ENCODE results near the gene NAALADL2. TPM values are rescaled to one million over a fixed set of nuclear protein-coding genes. Genes with fewer than 3 reads are reported as not detected.

The NAALADL2 gene
- total RNA-seq, 1 experiment from 2014 or later: 12.8 TPM

GRCh38 chr3:175748087-175748730 is 889.1 kb downstream of the NAALADL2 start:
- Histone ChIP-seq H3K79me2 (ENCODE audit: low read depth) (no peaks in the 10 kb centered on the region), H3K9me2 (ENCODE audit: insufficient read depth) (no peaks in the 10 kb centered on the region), H3K4me2 (peak overlapping the region; percentile 7; the same call in 1 of the 2 replicates), H3K27ac (peak overlapping the region; percentile 10; the same call in 1 of the 2 replicates), H3K27me3 (ENCODE audit: insufficient read depth, low read depth) (no peaks in the 10 kb centered on the region), H3K4me3 (no peak overlapping the region), H3F3A (ENCODE audit: insufficient read depth, low read depth) (peaks cover 7% of the 10 kb centered on the region), H4K20me1 (ENCODE audit: insufficient read depth) (no peaks in the 10 kb centered on the region), H2AFZ (no peak overlapping the region), H3K4me1 (replicated peaks; ENCODE audit: insufficient read depth) (peaks cover 28% of the 10 kb centered on the region), H3K36me3 (ENCODE audit: low read depth) (no peaks in the 10 kb centered on the region), H3K9me3 (ENCODE audit: insufficient read depth, low read depth) (peaks cover 11% of the 10 kb centered on the region; the same call in 1 of the 2 replicates)
- CTCF ChIA-PET: interaction anchor here (0.7 kb wide), 1 partner anchor 1925 kb away, joined by 5 read pairs; no protein-coding TSS in a partner anchor
- intact Hi-C loops (cut with micrococcal nuclease; ENCODE audit: unreplicated experiment): loop anchor here (10.0 kb wide), 2 partner anchors 793 to 893 kb away; partner anchors contain the start of gene NAALADL2
- POLR2A ChIA-PET (ENCODE audit: unreplicated experiment): interaction anchor here (0.5 kb wide), 1 partner anchor 555 kb away, joined by 7 read pairs; no protein-coding TSS in a partner anchor
- DNase-seq: peak in 1 of 2 experiments; percentile 87
- TF ChIP-seq CTCF (conservative IDR thresholded peaks at IDR 0.05): no peak
- no peak for TF ChIP-seq EZH2 (IDR thresholded peaks at IDR 0.05; ENCODE audit: low read depth)
- no TSS peak for BruUV-seq (replicated peaks)

DNA sequence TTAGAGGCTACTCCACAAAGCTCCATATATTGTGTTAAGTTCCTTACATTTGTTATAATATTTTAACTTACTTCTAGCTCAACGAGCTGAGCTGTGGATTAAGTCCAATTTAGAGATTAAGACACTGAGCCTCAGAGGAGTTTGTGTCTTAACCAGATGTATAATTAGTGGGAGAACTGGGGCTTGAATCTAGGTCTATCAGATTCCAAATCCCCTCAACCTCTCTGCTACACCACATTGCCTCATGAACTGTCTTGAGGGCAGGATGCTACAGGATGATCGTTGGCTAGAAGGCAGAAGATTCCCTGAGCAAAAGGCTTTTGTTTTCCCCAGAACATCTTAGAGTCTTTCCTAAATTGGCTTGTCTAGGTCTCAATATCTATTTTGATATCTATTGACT is 890.8 kb downstream of the NAALADL2 start:
- intact Hi-C loops (cut with micrococcal nuclease; ENCODE audit: unreplicated experiment): loop anchor here (10.0 kb wide), 2 partner anchors 795 to 895 kb away; partner anchors contain the start of gene NAALADL2
- no peak overlapping the region for H3K4me3 ChIP-seq
- no peak overlapping the region for H3K4me2 ChIP-seq
- ChIA-PET POLR2A (ENCODE audit: unreplicated experiment) (interaction anchor here (0.6 kb wide), 1 partner anchor 359 kb away, joined by 5 read pairs; no protein-coding TSS in a partner anchor), CTCF (interaction anchor here (0.6 kb wide), 2 partner anchors 140 to 423 kb away, joined by 7 to 8 read pairs; no protein-coding TSS in a partner anchor)
- H3K9me2 ChIP-seq (ENCODE audit: insufficient read depth): no peaks in the 10 kb centered on the region
- no peaks in the 10 kb centered on the region for H3K79me2 ChIP-seq (ENCODE audit: low read depth)
- H2AFZ ChIP-seq: no peak overlapping the region
- no peak overlapping the region for H3K27ac ChIP-seq
- H3F3A ChIP-seq (ENCODE audit: insufficient read depth, low read depth): peaks cover 7% of the 10 kb centered on the region
- no peak for TF ChIP-seq CTCF (conservative IDR thresholded peaks at IDR 0.05)
- TF ChIP-seq EZH2 (IDR thresholded peaks at IDR 0.05; ENCODE audit: low read depth): no peak
- no TSS peak for BruUV-seq (replicated peaks)
- peaks cover 7% of the 10 kb centered on the region; the same call in 1 of the 2 replicates for H3K9me3 ChIP-seq (ENCODE audit: insufficient read depth, low read depth)
- no peaks in the 10 kb centered on the region for H3K36me3 ChIP-seq (ENCODE audit: low read depth)
- no peaks in the 10 kb centered on the region for H3K27me3 ChIP-seq (ENCODE audit: insufficient read depth, low read depth)
- peaks cover 14% of the 10 kb centered on the region for H3K4me1 ChIP-seq (replicated peaks; ENCODE audit: insufficient read depth)
- DNase-seq: no peak
- H4K20me1 ChIP-seq (ENCODE audit: insufficient read depth): no peaks in the 10 kb centered on the region

- TF ChIP-seq CTCF (conservative IDR thresholded peaks at IDR 0.05) (no peak), EZH2 (IDR thresholded peaks at IDR 0.05; ENCODE audit: low read depth) (no peak)
- Histone ChIP-seq H3K9me2 (ENCODE audit: insufficient read depth) (no peaks in the 10 kb centered on the region), H3K27ac (no peak overlapping the region), H3K79me2 (ENCODE audit: low read depth) (no peaks in the 10 kb centered on the region), H3K4me1 (replicated peaks; ENCODE audit: insufficient read depth) (peaks cover 14% of the 10 kb centered on the region), H3K27me3 (ENCODE audit: insufficient read depth, low read depth) (no peaks in the 10 kb centered on the region), H2AFZ (no peak overlapping the region), H4K20me1 (ENCODE audit: insufficient read depth) (no peaks in the 10 kb centered on the region), H3K9me3 (ENCODE audit: insufficient read depth, low read depth) (0 out of 2 replicates have a peak, but pooled peaks cover 4% of the 10 kb centered on the region), H3K4me2 (no peak overlapping the region), H3K36me3 (ENCODE audit: low read depth) (no peaks in the 10 kb centered on the region), H3F3A (ENCODE audit: insufficient read depth, low read depth) (peaks cover 7% of the 10 kb centered on the region), H3K4me3 (no peak overlapping the region)
- ChIA-PET CTCF (no interaction called here), POLR2A (ENCODE audit: unreplicated experiment) (no interaction called here)
- BruUV-seq (replicated peaks): no TSS peak
- no peak for DNase-seq
- intact Hi-C loops (cut with micrococcal nuclease; ENCODE audit: unreplicated experiment): no loop called here
Observed at GRCh38 chr3:175751089-175751488, 892.0 kb downstream of the NAALADL2 start.
